Measurements from ENCODE around the gene DSC2.

DSC2 gene

DNA sequence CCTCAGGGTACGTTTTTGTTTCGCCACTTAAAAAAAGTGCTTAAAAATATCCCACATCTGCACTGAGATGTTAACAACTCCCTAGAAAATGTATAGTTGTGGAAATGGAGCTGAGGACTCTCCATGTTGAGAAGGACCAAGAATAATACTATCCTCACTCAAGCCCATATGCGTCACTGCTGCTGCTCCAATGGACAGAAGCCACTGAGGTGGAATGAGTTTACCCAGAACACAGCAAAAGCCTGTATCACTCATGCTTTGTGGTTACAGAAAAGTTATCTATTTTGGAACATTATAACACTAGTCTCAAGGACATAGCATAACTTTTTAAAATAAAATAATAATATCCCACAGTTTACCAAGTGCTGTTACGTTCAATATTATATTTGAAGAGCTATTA lies 91.6 kb downstream of the DSC2 start:
- H3K27ac ChIP-seq (ENCODE audit: low read length): no peak overlapping the region
- H3K9ac ChIP-seq (ENCODE audit: low read length): no peak overlapping the region
- no peak overlapping the region for H3K4me2 ChIP-seq (ENCODE audit: low read depth, low read length)
- no peak for TF ChIP-seq EZH2phosphoT487 (IDR thresholded peaks at IDR 0.05; ENCODE audit: low read length)
- no peak for TF ChIP-seq EZH2 (optimal IDR thresholded peaks at IDR 0.05; ENCODE audit: low read depth, low read length)
- TF ChIP-seq, protein P1, sequence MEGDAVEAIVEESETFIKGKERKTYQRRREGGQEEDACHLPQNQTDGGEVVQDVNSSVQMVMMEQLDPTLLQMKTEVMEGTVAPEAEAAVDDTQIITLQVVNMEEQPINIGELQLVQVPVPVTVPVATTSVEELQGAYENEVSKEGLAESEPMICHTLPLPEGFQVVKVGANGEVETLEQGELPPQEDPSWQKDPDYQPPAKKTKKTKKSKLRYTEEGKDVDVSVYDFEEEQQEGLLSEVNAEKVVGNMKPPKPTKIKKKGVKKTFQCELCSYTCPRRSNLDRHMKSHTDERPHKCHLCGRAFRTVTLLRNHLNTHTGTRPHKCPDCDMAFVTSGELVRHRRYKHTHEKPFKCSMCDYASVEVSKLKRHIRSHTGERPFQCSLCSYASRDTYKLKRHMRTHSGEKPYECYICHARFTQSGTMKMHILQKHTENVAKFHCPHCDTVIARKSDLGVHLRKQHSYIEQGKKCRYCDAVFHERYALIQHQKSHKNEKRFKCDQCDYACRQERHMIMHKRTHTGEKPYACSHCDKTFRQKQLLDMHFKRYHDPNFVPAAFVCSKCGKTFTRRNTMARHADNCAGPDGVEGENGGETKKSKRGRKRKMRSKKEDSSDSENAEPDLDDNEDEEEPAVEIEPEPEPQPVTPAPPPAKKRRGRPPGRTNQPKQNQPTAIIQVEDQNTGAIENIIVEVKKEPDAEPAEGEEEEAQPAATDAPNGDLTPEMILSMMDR (IDR thresholded peaks at IDR 0.05; ENCODE audit: low read length): no peak
- no peaks in the 10 kb centered on the region for H3K4me1 ChIP-seq (ENCODE audit: low read length)
- no peak overlapping the region for H2AFZ ChIP-seq (ENCODE audit: low read length)
- no peaks in the 10 kb centered on the region for H3K9me2 ChIP-seq (replicated peaks; ENCODE audit: insufficient read depth, low read length)
- no peaks in the 10 kb centered on the region for H3F3A ChIP-seq (ENCODE audit: insufficient read depth, low read length)
- H3K27me3 ChIP-seq (replicated peaks; ENCODE audit: insufficient read depth, low read length): no peaks in the 10 kb centered on the region
- H4K20me1 ChIP-seq (ENCODE audit: insufficient read depth, low read length): no peaks in the 10 kb centered on the region
- H3K4me3 ChIP-seq (ENCODE audit: low read length): no peak overlapping the region
- H3K9me3 ChIP-seq (replicated peaks; ENCODE audit: insufficient read depth, low read length): no peaks in the 10 kb centered on the region
- H3K36me3 ChIP-seq (replicated peaks; ENCODE audit: insufficient read depth, low read length): no peaks in the 10 kb centered on the region
- no peaks in the 10 kb centered on the region for H3K79me2 ChIP-seq (ENCODE audit: low read length)
- DNase-seq: no peak

Data from MM.1S (cell line).